CD4-positive, alpha-beta memory T cell (primary cell): ENCODE data around the gene ATP9B. TPM values are rescaled to one million over a fixed set of nuclear protein-coding genes. Genes with fewer than 3 reads are reported as not detected.
"Not testable (repeated sequence)": the region's sequence is repeated elsewhere in the genome, so short reads cannot be mapped to it uniquely, and the experiment has no call there.

Experiments used
- CTCF ChIA-PET: fragments of 350-600 bp; sonication (Branson Sonifier 250); formaldehyde crosslinking; loops from one replicate; lab custom pipeline; 2021; ENCODE audit warnings: inconsistent platforms; ENCODE audit not compliant: partially characterized antibody; lab: Charles Lee
- POLR2A ChIA-PET: fragments of 350-600 bp; sonication (Branson Sonifier 250); formaldehyde crosslinking; loops from one replicate; lab custom pipeline; 2021; ENCODE audit not compliant: partially characterized antibody; lab: Charles Lee
- DNase-seq, 5 donors: peaks; one replicate each; pipeline versions ENCODE4 v3.0.0 to v3.0.0-alpha.2; 2020 to 2022; ENCODE audit warnings: mixed read lengths in 1 of 5
- H3K27ac ChIP-seq: one replicate; pipeline ENCODE4 v1.7.0; 2013; ENCODE audit warnings: low read depth, low read length
- H3K27me3 ChIP-seq: 2 replicates; pipeline ENCODE4 v1.7.0; 2013; ENCODE audit warnings: mild to moderate bottlenecking, low read length, moderate library complexity; ENCODE audit not compliant: insufficient read depth
- H3K36me3 ChIP-seq: 2 replicates; pipeline ENCODE4 v1.7.0; 2013; ENCODE audit warnings: mild to moderate bottlenecking, low read length, moderate library complexity; ENCODE audit not compliant: insufficient read depth
- H3K4me1 ChIP-seq: 2 replicates; pipeline ENCODE4 v1.7.0; 2013; ENCODE audit warnings: mild to moderate bottlenecking, low read length, moderate library complexity; ENCODE audit not compliant: insufficient read depth
- H3K4me3 ChIP-seq, 2 donors: one replicate each; pipeline ENCODE4 v1.7.0; 2013; ENCODE audit warnings: low read length in 2 of 2, mild to moderate bottlenecking in 1 of 2
- H3K9me3 ChIP-seq, 2 donors: one replicate each; pipeline ENCODE4 v1.7.0; 2013; ENCODE audit warnings: low read length in 2 of 2, control low read depth in 1 of 2; ENCODE audit not compliant: control insufficient read depth in 1 of 2
- H3K27ac Mint-ChIP-seq, 7 donors: one replicate each; pipeline ENCODE4 v1.8.0; 2020 to 2021; ENCODE audit warnings: mixed read lengths in 7 of 7, mild to moderate bottlenecking in 6 of 7, inconsistent platforms in 3 of 7, moderate library complexity in 3 of 7
- H3K27me3 Mint-ChIP-seq, 2 donors: one replicate each; pipeline ENCODE4 v1.8.0; 2020 to 2021; ENCODE audit warnings: mixed read lengths in 2 of 2
- H3K36me3 Mint-ChIP-seq, 2 donors: one replicate each; pipeline ENCODE4 v1.8.0; 2020 to 2021; ENCODE audit warnings: mixed read lengths in 2 of 2, inconsistent platforms in 1 of 2, mild to moderate bottlenecking in 1 of 2
- H3K4me1 Mint-ChIP-seq, 4 donors: one replicate each; pipeline ENCODE4 v1.8.0; 2020 to 2021; ENCODE audit warnings: mixed read lengths in 4 of 4, mild to moderate bottlenecking in 1 of 4
- H3K4me3 Mint-ChIP-seq, 8 donors: one replicate each; pipeline ENCODE4 v1.8.0; 2020 to 2021; ENCODE audit warnings: mixed read lengths in 8 of 8, mild to moderate bottlenecking in 7 of 8, moderate library complexity in 6 of 8, inconsistent platforms in 3 of 8
- H3K9me3 Mint-ChIP-seq, 8 donors: one replicate each; pipeline ENCODE4 v1.8.0; 2020 to 2021; ENCODE audit warnings: mixed read lengths in 8 of 8, mild to moderate bottlenecking in 5 of 8, inconsistent platforms in 3 of 8, moderate library complexity in 1 of 8
- intact Hi-C: fragments of 100-400 bp; cut with micrococcal nuclease; formaldehyde crosslinking; loops from one replicate; pipeline ENCODE4 v1.15.1; 2023
- polyA plus RNA-seq, 2 donors: library from polyadenylated mRNA; unstranded; fragments of 300-500 nt; fragmentation: Illumina TruSeq; gene quantifications; one replicate each; pipeline ENCODE4 v1.2.3, GENCODE V29; 2021
- total RNA-seq, 2 experiments: library from RNA; stranded (reverse); gene quantifications; one replicate each; pipeline ENCODE4 v1.2.3, GENCODE V29; 2021

ATP9B gene
- total and polyA plus RNA-seq, 4 experiments from 2014 or later = 11.8 to 76.4 (median 49.9) TPM

DNA sequence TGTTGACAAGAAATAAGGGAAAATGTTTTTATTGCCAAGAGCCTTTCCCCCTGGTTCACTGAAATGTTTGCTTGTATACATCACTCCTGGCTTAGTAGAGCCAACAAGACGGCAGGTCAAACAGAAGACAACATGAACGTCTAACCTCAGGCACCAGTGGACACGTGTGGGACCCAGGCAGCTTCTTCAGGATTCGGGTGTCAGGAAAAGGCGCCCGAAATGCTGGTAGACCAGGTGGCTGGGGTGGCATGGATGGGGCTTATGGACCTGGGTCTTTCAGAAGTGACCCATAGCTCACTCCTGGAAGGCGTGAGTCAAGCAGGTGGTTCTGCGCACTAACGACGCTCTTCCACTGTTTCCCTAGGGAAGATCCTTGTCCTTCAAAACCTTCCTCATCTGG is 303.3 kb downstream of the ATP9B start:
- peaks cover 18 to 40% (median 25%) of the 10 kb centered on the region in 4 donors for H3K4me1 Mint-ChIP-seq
- H3K36me3 ChIP-seq = peaks cover 2% of the 10 kb centered on the region
- no peaks in the 10 kb centered on the region for H3K9me3 Mint-ChIP-seq
- H3K27ac Mint-ChIP-seq = peak overlapping the region in 3 of 7 donors; percentile 7 to 75 (median 50)
- no peaks in the 10 kb centered on the region for H3K9me3 ChIP-seq
- CTCF ChIA-PET = interaction anchor here (1.2 kb wide), 1 partner anchor 157 kb away, joined by 4 read pairs; no protein-coding TSS in a partner anchor
- no peak overlapping the region for H3K27ac ChIP-seq
- intact Hi-C loops = no loop called here
- DNase-seq = no peak
- H3K4me1 ChIP-seq = peaks cover 30% of the 10 kb centered on the region
- POLR2A ChIA-PET = no interaction called here
- H3K36me3 Mint-ChIP-seq = peaks cover 0 to 23% of the 10 kb centered on the region in 2 donors
- H3K4me3 Mint-ChIP-seq = no peak overlapping the region
- no peaks in the 10 kb centered on the region for H3K27me3 ChIP-seq
- H3K4me3 ChIP-seq = no peak overlapping the region
- no peaks in the 10 kb centered on the region for H3K27me3 Mint-ChIP-seq

DNA sequence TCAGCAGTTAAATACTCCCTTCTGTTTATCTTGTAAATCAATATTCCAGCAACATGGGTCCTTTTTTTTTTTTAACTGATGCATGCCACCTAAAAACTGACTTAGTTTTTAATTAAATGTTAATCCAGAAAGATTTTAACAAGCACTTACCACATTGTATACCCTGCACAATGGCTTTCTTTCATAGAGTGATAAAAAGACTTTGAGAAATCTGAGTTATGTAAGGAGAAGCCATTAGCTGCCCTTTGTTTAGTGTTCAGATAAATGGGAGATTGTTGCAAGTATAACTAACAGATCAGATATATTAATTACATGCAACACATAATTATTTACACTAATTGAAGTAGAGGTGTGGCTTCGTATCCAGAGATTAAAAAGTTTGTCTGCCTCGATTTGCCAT is 303.8 kb downstream of the ATP9B start:
- Mint-ChIP-seq H3K27ac (peak overlapping the region in 2 of 7 donors; percentile 4 to 7), H3K4me1 (peaks cover 16 to 34% (median 23%) of the 10 kb centered on the region in 4 donors), H3K4me3 (no peak overlapping the region), H3K36me3 (peaks cover 0 to 26% of the 10 kb centered on the region in 2 donors), H3K27me3 (no peaks in the 10 kb centered on the region), H3K9me3 (no peaks in the 10 kb centered on the region)
- POLR2A ChIA-PET = no interaction called here
- H3K27me3 ChIP-seq = no peaks in the 10 kb centered on the region
- H3K36me3 ChIP-seq = peaks cover 5% of the 10 kb centered on the region
- H3K27ac ChIP-seq = no peak overlapping the region
- H3K9me3 ChIP-seq = no peaks in the 10 kb centered on the region
- no peak for DNase-seq
- H3K4me1 ChIP-seq = peaks cover 27% of the 10 kb centered on the region
- CTCF ChIA-PET = interaction anchor here (1.2 kb wide), 1 partner anchor 157 kb away, joined by 4 read pairs; no protein-coding TSS in a partner anchor
- intact Hi-C loops = no loop called here
- no peak overlapping the region for H3K4me3 ChIP-seq

DNA sequence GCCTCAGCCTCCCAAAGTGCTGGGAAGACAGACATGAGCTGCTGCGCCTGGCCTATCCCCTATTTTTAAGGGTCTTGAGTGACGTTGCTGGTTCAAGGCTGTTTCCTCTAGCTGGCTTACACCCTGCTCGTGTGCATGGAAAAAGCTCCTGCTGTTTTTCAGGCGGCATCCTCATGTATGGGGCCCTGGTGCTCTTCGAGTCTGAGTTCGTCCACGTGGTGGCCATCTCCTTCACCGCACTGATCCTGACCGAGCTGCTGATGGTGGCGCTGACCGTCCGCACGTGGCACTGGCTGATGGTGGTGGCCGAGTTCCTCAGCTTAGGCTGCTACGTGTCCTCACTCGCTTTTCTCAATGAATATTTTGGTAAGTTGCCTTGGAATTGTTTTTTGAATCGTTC is 304.5 kb downstream of the ATP9B start:
- DNase-seq = no peak
- Mint-ChIP-seq H3K36me3 (peaks cover under 1 to 30% of the 10 kb centered on the region in 2 donors), H3K4me1 (peaks cover 8 to 28% (median 16%) of the 10 kb centered on the region in 4 donors), H3K27me3 (no peaks in the 10 kb centered on the region), H3K4me3 (no peak overlapping the region), H3K27ac (peak overlapping the region in 1 of 7 donors; percentile 57), H3K9me3 (no peaks in the 10 kb centered on the region)
- intact Hi-C loops = no loop called here
- CTCF ChIA-PET = interaction anchor here (1.4 kb wide), 1 partner anchor 18 kb away, joined by 4 read pairs; no protein-coding TSS in a partner anchor
- peaks cover 20% of the 10 kb centered on the region for H3K4me1 ChIP-seq
- peaks cover 5% of the 10 kb centered on the region for H3K36me3 ChIP-seq
- no peak overlapping the region for H3K4me3 ChIP-seq
- no peaks in the 10 kb centered on the region for H3K9me3 ChIP-seq
- H3K27ac ChIP-seq = no peak overlapping the region
- no peaks in the 10 kb centered on the region for H3K27me3 ChIP-seq
- POLR2A ChIA-PET = no interaction called here

DNA sequence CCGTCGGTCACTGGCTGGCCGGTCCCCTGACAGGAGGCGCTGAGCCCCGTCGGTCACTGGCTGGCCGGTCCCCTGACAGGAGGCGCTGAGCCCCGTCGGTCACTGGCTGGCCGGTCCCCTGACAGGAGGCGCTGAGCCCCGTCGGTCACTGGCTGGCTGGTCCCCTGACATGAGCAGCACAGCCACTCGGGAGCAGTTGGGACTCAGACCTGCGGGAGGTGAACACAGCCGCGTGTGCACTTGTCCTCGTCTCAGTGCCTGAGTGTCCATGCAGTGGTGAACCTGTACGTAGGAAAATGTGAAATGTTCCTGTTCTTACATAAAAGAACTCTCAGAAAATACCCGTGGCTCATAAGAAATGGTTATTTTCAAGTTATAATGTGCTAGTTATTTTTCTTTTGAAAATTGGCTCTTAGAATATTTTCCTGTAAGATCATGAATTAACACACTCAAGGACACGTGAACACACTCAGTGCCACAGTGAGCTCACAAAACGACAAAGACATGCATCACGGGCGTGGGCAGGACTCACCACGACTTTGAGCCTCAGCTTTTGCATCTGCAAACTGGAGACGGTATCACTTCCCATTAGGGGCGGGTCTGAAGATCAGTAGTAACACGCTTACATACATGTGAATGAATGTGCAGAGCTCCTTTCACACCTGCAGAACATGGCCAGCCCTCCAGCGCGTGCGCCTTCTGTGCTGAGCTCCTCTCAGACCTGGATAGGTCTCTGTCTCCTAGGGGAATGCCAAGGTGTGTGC is 305.4 kb downstream of the ATP9B start:
- H3K36me3 ChIP-seq = peaks cover 5% of the 10 kb centered on the region
- no peak overlapping the region for H3K27ac ChIP-seq
- ChIA-PET POLR2A (interaction anchor here (1.6 kb wide), 1 partner anchor 149 kb away, joined by 3 read pairs; no protein-coding TSS in a partner anchor), CTCF (interaction anchor here (1.0 to 8.9 kb wide), 6 partner anchors 10 to 271 kb away, joined by 3 to 140 read pairs (median 4); no protein-coding TSS in a partner anchor)
- H3K4me1 ChIP-seq = peaks cover 23% of the 10 kb centered on the region
- H3K4me3 ChIP-seq = no peak overlapping the region
- intact Hi-C loops = loop anchor here (5.0 kb wide), 1 partner anchor 613 kb away; the partner anchor contains the start of gene TXNL4A
- Mint-ChIP-seq H3K27me3 (no peaks in the 10 kb centered on the region), H3K4me1 (peaks cover 10 to 31% (median 21%) of the 10 kb centered on the region in 4 donors), H3K9me3 (no peaks in the 10 kb centered on the region), H3K4me3 (no peak overlapping the region), H3K36me3 (peaks cover 4 to 34% of the 10 kb centered on the region in 2 donors), H3K27ac (peak overlapping the region in 1 of 7 donors; percentile 7)
- no peak for DNase-seq
- H3K27me3 ChIP-seq = no peaks in the 10 kb centered on the region
- H3K9me3 ChIP-seq = no peaks in the 10 kb centered on the region

DNA sequence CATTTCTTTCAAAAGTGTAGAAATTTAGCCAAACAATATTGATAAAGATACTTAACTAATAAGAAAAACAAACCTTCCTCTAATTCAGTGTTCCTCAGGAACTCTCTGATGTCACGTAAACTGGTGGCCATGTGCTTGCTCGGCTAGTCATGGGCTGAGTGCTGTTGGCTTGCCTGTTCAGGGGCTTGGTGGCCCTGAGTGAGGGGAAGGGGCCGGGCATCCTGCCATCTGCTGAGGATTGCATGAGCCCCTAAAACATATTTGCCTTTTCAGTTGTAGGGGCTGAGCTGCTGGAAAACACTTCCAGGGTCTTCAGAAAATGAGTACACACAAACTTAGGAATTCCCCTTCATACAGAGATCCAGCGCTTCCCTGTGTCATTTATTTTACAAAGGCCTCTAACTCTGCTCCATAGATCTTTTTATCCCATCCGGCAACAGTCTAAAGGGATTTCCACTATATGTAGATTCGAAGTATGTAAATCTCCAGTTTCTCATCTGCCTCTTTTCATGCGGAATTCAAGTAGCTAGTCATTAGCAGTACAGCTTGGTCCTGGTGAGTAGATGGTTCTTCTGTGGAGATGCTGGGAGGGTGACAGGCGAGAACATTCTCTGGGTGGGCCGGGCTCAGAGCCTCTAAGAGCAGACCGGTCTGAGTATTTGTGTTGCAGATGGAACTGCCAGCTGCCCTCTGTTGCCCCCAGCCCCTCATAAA is 306.4 kb downstream of the ATP9B start:
- POLR2A ChIA-PET = interaction anchor here (1.6 kb wide), 1 partner anchor 148 kb away, joined by 3 read pairs; no protein-coding TSS in a partner anchor
- intact Hi-C loops = loop anchor here (5.0 kb wide), 1 partner anchor 612 kb away; the partner anchor contains the start of gene TXNL4A

DNA sequence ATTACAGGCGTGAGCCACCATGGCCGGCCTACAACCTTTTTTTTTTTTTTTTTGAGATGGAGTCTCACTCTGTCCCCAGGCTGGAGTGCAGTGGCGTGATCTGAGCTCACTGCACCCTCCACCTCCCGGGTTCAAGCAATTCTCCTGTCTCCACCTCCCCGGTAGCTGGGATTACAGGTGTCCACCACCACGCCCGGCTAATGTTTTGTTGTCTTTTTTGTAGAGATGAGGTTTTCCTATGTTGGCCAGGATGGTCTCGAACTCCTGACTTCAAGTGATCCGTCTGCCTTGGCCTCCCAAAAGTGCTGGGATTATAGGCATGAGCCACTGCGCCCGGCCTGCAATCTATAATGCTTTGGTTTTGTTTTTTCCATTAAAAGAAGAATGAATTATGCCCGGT is 307.5 kb downstream of the ATP9B start:
- H3K4me1 ChIP-seq, H3K4me3 ChIP-seq, H3K9me3 ChIP-seq, H3K27ac Mint-ChIP-seq, H3K27me3 ChIP-seq, H3K36me3 ChIP-seq, H3K9me3 Mint-ChIP-seq, H3K4me3 Mint-ChIP-seq, H3K27me3 Mint-ChIP-seq, H3K27ac ChIP-seq, DNase-seq, POLR2A ChIA-PET: not testable (repeated sequence)
- intact Hi-C loops = loop anchor here (5.0 kb wide), 1 partner anchor 611 kb away; the partner anchor contains the start of gene TXNL4A
- peaks cover 4 to 31% of the 10 kb centered on the region in 2 donors for H3K36me3 Mint-ChIP-seq
- CTCF ChIA-PET = interaction anchor here (1.2 to 8.9 kb wide), 6 partner anchors 10 to 268 kb away, joined by 4 to 140 read pairs (median 22); no protein-coding TSS in a partner anchor
- H3K4me1 Mint-ChIP-seq = peaks cover 6 to 14% (median 11%) of the 10 kb centered on the region in 4 donors

More for the DNA sequence above, 306.4 kb downstream of the ATP9B start:
- H3K36me3 Mint-ChIP-seq = peaks cover 4 to 32% of the 10 kb centered on the region in 2 donors
- H3K9me3 Mint-ChIP-seq = no peaks in the 10 kb centered on the region
- CTCF ChIA-PET = interaction anchor here (1.0 to 8.9 kb wide), 8 partner anchors 9 to 270 kb away, joined by 3 to 140 read pairs (median 5); no protein-coding TSS in a partner anchor
- no peaks in the 10 kb centered on the region for H3K27me3 Mint-ChIP-seq
- Histone ChIP-seq H3K36me3 (peaks cover 5% of the 10 kb centered on the region), H3K9me3 (no peaks in the 10 kb centered on the region), H3K4me3 (no peak overlapping the region), H3K27me3 (no peaks in the 10 kb centered on the region), H3K27ac (no peak overlapping the region), H3K4me1 (peaks cover 19% of the 10 kb centered on the region)
- H3K27ac Mint-ChIP-seq = peak overlapping the region in 3 of 7 donors; percentile 10 to 76 (median 70)
- DNase-seq = no peak
- no peak overlapping the region for H3K4me3 Mint-ChIP-seq
- H3K4me1 Mint-ChIP-seq = peaks cover 10 to 23% (median 16%) of the 10 kb centered on the region in 4 donors
